HEK293 (cell line): ENCODE measurements around the gene SRP14.

Experiments used
- CTCF ChIP-seq: fragments of 450-650 bp; formaldehyde crosslinking; IDR thresholded peaks from 2 replicates; pipeline ENCODE4 v1.5.1; 2016; ENCODE audit warnings: missing biosample characterization, missing genetic modification characterization
- HIC1 ChIP-seq: fragments of 450-650 bp; formaldehyde crosslinking; IDR thresholded peaks from 2 replicates; pipeline ENCODE4 v1.5.1; 2016; ENCODE audit warnings: missing biosample characterization, missing genetic modification characterization
- YY1 ChIP-seq: fragments of 450-650 bp; formaldehyde crosslinking; IDR thresholded peaks from 2 replicates; pipeline ENCODE4 v1.5.1; 2018; ENCODE audit warnings: missing biosample characterization, missing genetic modification characterization
- ZBTB49 ChIP-seq: fragments of 450-650 bp; formaldehyde crosslinking; IDR thresholded peaks from 2 replicates; pipeline ENCODE4 v1.5.1; 2016; ENCODE audit warnings: missing biosample characterization, missing genetic modification characterization, low read depth
- ZNF214 ChIP-seq: fragments of 450-650 bp; formaldehyde crosslinking; IDR thresholded peaks from 2 replicates; pipeline ENCODE4 v1.5.1; 2017; ENCODE audit warnings: missing biosample characterization, mild to moderate bottlenecking, missing genetic modification characterization, borderline replicate concordance
- ZNF24 ChIP-seq: fragments of 450-650 bp; formaldehyde crosslinking; IDR thresholded peaks from 2 replicates; pipeline ENCODE4 v1.5.1; 2016; ENCODE audit warnings: missing biosample characterization, missing genetic modification characterization
- ZNF362 ChIP-seq: fragments of 450-650 bp; formaldehyde crosslinking; IDR thresholded peaks from 2 replicates; pipeline ENCODE4 v1.5.1; 2016; ENCODE audit warnings: missing biosample characterization, missing genetic modification characterization
- ZNF394 ChIP-seq: fragments of 450-650 bp; formaldehyde crosslinking; IDR thresholded peaks from 2 replicates; pipeline ENCODE4 v1.5.1; 2016; ENCODE audit warnings: missing biosample characterization, missing genetic modification characterization, mild to moderate bottlenecking, moderate library complexity, borderline replicate concordance
- ZNF473 ChIP-seq: fragments of 450-650 bp; formaldehyde crosslinking; IDR thresholded peaks from 2 replicates; pipeline ENCODE4 v1.5.1; 2017; ENCODE audit warnings: missing biosample characterization, missing genetic modification characterization
- ZNF624 ChIP-seq: fragments of 450-650 bp; formaldehyde crosslinking; IDR thresholded peaks from 2 replicates; pipeline ENCODE4 v1.5.1; 2017; ENCODE audit warnings: missing biosample characterization, missing genetic modification characterization
- ZNF704 ChIP-seq: fragments of 450-650 bp; formaldehyde crosslinking; IDR thresholded peaks from 2 replicates; pipeline ENCODE4 v1.5.1; 2016; ENCODE audit warnings: missing biosample characterization, missing genetic modification characterization
- ZNF768 ChIP-seq: fragments of 450-650 bp; formaldehyde crosslinking; IDR thresholded peaks from 2 replicates; pipeline ENCODE4 v1.5.1; 2018; ENCODE audit warnings: missing biosample characterization, mild to moderate bottlenecking, missing genetic modification characterization

GRCh38 chr15:39990706-39991105, 48.3 kb downstream of the SRP14 start:
- no peak for TF ChIP-seq CTCF
- no peak for TF ChIP-seq YY1 (tag by site-specific recombination)
- TF ChIP-seq ZNF473: no peak
- TF ChIP-seq ZNF24 (tag by site-specific recombination): no peak
- no peak for TF ChIP-seq ZNF214 (tag by site-specific recombination)
- no peak for TF ChIP-seq ZBTB49 (tag by site-specific recombination)
- TF ChIP-seq ZNF624 (tag by site-specific recombination): no peak
- TF ChIP-seq ZNF768: no peak
- TF ChIP-seq ZNF704: no peak
- TF ChIP-seq HIC1 (tag by site-specific recombination): no peak
- TF ChIP-seq ZNF394 (tag by site-specific recombination): no peak
- TF ChIP-seq ZNF362 (tag by site-specific recombination): no peak
